GM06990 (cell line): ENCODE results near the gene FTO.

Source experiments
- DNase-seq: peaks from one replicate; pipeline ENCODE4 v3.0.0-alpha.2; 2011; ENCODE audit not compliant: insufficient read length; ENCODE audit errors: extremely low read depth
- H3K27me3 ChIP-seq: replicated peaks from 2 replicates; pipeline ENCODE4 v1.6.0; 2011; ENCODE audit warnings: low read length; ENCODE audit not compliant: control insufficient read depth, insufficient read depth
- H3K36me3 ChIP-seq: 2 replicates; pipeline ENCODE4 v1.5.1; 2011; ENCODE audit warnings: low read length; ENCODE audit not compliant: control insufficient read depth, insufficient read depth
- H3K4me3 ChIP-seq: replicated peaks from 2 replicates; pipeline ENCODE4 v1.5.1; 2011; ENCODE audit warnings: low read depth, mild to moderate bottlenecking, control low read depth, low read length
- CTCF ChIP-seq: IDR thresholded peaks from 2 replicates; pipeline ENCODE4 v1.5.1; 2011; ENCODE audit warnings: low read length, control low read depth, mild to moderate bottlenecking, inconsistent platforms; ENCODE audit not compliant: insufficient read depth, poor library complexity, severe bottlenecking

The FTO gene

GRCh38 chr16:53974484-53975080 lies 270.6 kb downstream of the FTO start:
- no peak for TF ChIP-seq CTCF
- Histone ChIP-seq H3K36me3 (no peaks in the 10 kb centered on the region), H3K4me3 (no peak overlapping the region), H3K27me3 (no peaks in the 10 kb centered on the region)
- no peak for DNase-seq

GRCh38 chr16:53980675-53981074 lies 276.7 kb downstream of the FTO start:
- no peaks in the 10 kb centered on the region for H3K36me3 ChIP-seq
- TF ChIP-seq CTCF: no peak
- H3K27me3 ChIP-seq: no peaks in the 10 kb centered on the region
- no peak for DNase-seq
- H3K4me3 ChIP-seq: no peak overlapping the region

GRCh38 chr16:53982631-53983042 lies 278.7 kb downstream of the FTO start:
- Histone ChIP-seq H3K36me3 (no peaks in the 10 kb centered on the region), H3K4me3 (no peak overlapping the region), H3K27me3 (no peaks in the 10 kb centered on the region)
- TF ChIP-seq CTCF: no peak
- DNase-seq: no peak

GRCh38 chr16:53984936-53985335 lies 281.0 kb downstream of the FTO start:
- H3K4me3 ChIP-seq: no peak overlapping the region
- no peak for DNase-seq

GRCh38 chr16:53985861-53986260 lies 281.9 kb downstream of the FTO start:
- Histone ChIP-seq H3K27me3 (no peaks in the 10 kb centered on the region), H3K36me3 (no peaks in the 10 kb centered on the region), H3K4me3 (no peak overlapping the region)
- no peak for TF ChIP-seq CTCF
- DNase-seq: no peak

More at GRCh38 chr16:53984936-53985335, 281.0 kb downstream of the FTO start:
- no peaks in the 10 kb centered on the region for H3K36me3 ChIP-seq
- TF ChIP-seq CTCF: no peak
- no peaks in the 10 kb centered on the region for H3K27me3 ChIP-seq

- DNase-seq: no peak
- Histone ChIP-seq H3K4me3 (no peak overlapping the region), H3K36me3 (no peaks in the 10 kb centered on the region), H3K27me3 (no peaks in the 10 kb centered on the region)
- TF ChIP-seq CTCF: no peak
Measured at GRCh38 chr16:53986793-53987192, 282.8 kb downstream of the FTO start.
